Naive thymus-derived CD4-positive, alpha-beta T cell (primary cell): ENCODE data around the gene ATP1A2. TPM values are rescaled to one million over a fixed set of nuclear protein-coding genes. Genes with fewer than 3 reads are reported as not detected.

Experiments
- ATAC-seq: fragments of 150-1000 bp; cut with Tn5 transposase; 2 replicates; pipeline ENCODE4 v1.10.0; 2021; ENCODE audit warnings: mild to moderate bottlenecking, moderate library complexity
- CTCF ChIA-PET: fragments of 350-600 bp; sonication (Branson Sonifier 250); formaldehyde crosslinking; loops from one replicate; lab custom pipeline; 2021; ENCODE audit warnings: antibody characterized with exemption; lab: Charles Lee
- POLR2A ChIA-PET: fragments of 350-600 bp; sonication (Branson Sonifier 250); formaldehyde crosslinking; loops from one replicate; lab custom pipeline; 2021; ENCODE audit warnings: antibody characterized with exemption, inconsistent platforms; lab: Charles Lee
- DNase-seq, 9 donors: peaks; one replicate each; pipeline versions ENCODE4 v3.0.0 to v3.0.0-alpha.2; 2020 to 2022; ENCODE audit warnings: mixed read lengths in 1 of 9
- H3K27ac ChIP-seq: one replicate; pipeline ENCODE4 v1.7.0; 2013; ENCODE audit warnings: mild to moderate bottlenecking, low read depth, low read length, moderate library complexity
- H3K27me3 ChIP-seq, 2 donors: one replicate each; pipeline ENCODE4 v1.7.0; 2013; ENCODE audit warnings: low read length in 2 of 2, mild to moderate bottlenecking in 2 of 2, moderate library complexity in 2 of 2; ENCODE audit not compliant: control insufficient read depth in 2 of 2, insufficient read depth in 2 of 2
- H3K36me3 ChIP-seq, 3 experiments: 1 replicate in 2 of 3; 2 replicates in 1 of 3; pipeline ENCODE4 v1.7.0; 2013; ENCODE audit warnings: low read length in 3 of 3, mild to moderate bottlenecking in 3 of 3, moderate library complexity in 1 of 3; ENCODE audit not compliant: insufficient read depth in 3 of 3, control insufficient read depth in 2 of 3
- H3K4me1 ChIP-seq, 2 donors: one replicate each; pipeline ENCODE4 v1.7.0; 2013; ENCODE audit warnings: low read length in 2 of 2, mild to moderate bottlenecking in 2 of 2, moderate library complexity in 1 of 2; ENCODE audit not compliant: control insufficient read depth in 2 of 2, insufficient read depth in 2 of 2
- H3K4me3 ChIP-seq: 2 replicates; pipeline ENCODE4 v1.7.0; 2013; ENCODE audit warnings: mild to moderate bottlenecking, low read length
- H3K9me3 ChIP-seq, 3 experiments: 1 replicate in 2 of 3; 2 replicates in 1 of 3; pipeline ENCODE4 v1.7.0; 2013; ENCODE audit warnings: low read length in 3 of 3; ENCODE audit not compliant: control insufficient read depth in 2 of 3
- H3K27ac Mint-ChIP-seq, 9 donors: one replicate each; pipeline ENCODE4 v1.8.0; 2020 to 2022; ENCODE audit warnings: mixed read lengths in 9 of 9, mild to moderate bottlenecking in 8 of 9, moderate library complexity in 5 of 9, inconsistent platforms in 2 of 9
- H3K27me3 Mint-ChIP-seq, 5 donors: one replicate each; pipeline ENCODE4 v1.8.0; 2021 to 2022; ENCODE audit warnings: mixed read lengths in 5 of 5, mild to moderate bottlenecking in 1 of 5
- H3K36me3 Mint-ChIP-seq, 5 donors: one replicate each; pipeline ENCODE4 v1.8.0; 2020 to 2022; ENCODE audit warnings: mixed read lengths in 5 of 5, mild to moderate bottlenecking in 3 of 5, inconsistent platforms in 1 of 5
- H3K4me1 Mint-ChIP-seq, 7 donors: one replicate each; pipeline ENCODE4 v1.8.0; 2020 to 2022; ENCODE audit warnings: mixed read lengths in 7 of 7, mild to moderate bottlenecking in 3 of 7, inconsistent platforms in 1 of 7
- H3K4me3 Mint-ChIP-seq, 10 donors: one replicate each; pipeline ENCODE4 v1.8.0; 2020 to 2022; ENCODE audit warnings: mild to moderate bottlenecking in 10 of 10, mixed read lengths in 10 of 10, moderate library complexity in 6 of 10, inconsistent platforms in 2 of 10
- H3K9me3 Mint-ChIP-seq, 11 donors: one replicate each; pipeline ENCODE4 v1.8.0; 2020 to 2022; ENCODE audit warnings: mixed read lengths in 11 of 11, mild to moderate bottlenecking in 4 of 11, inconsistent platforms in 1 of 11, moderate library complexity in 1 of 11
- intact Hi-C, 2 donors: fragments of 100-400 bp; cut with micrococcal nuclease; formaldehyde crosslinking; loops; one replicate each; pipeline ENCODE4 v1.15.1; 2023
- polyA plus RNA-seq, 2 donors: library from polyadenylated mRNA; unstranded; fragments of 300-500 nt; fragmentation: Illumina TruSeq; gene quantifications; one replicate each; pipeline ENCODE4 v1.2.3, GENCODE V29; 2021
- total RNA-seq, 6 experiments: library from RNA in 5 of 6; stranded (reverse) in 5 of 6; gene quantifications; 1 replicate in 5 of 6; 2 replicates in 1 of 6; pipeline ENCODE4 v1.2.3 and lab custom pipeline; 2021 to 2026

Gene ATP1A2
- total and polyA plus RNA-seq, 7 experiments from 2014 or later = not detected

- Histone ChIP-seq H3K4me1 (no peaks in the 10 kb centered on the region), H3K27me3 (no peaks in the 10 kb centered on the region), H3K9me3 (no peaks in the 10 kb centered on the region), H3K27ac (no peak overlapping the region), H3K4me3 (no peak overlapping the region), H3K36me3 (no peaks in the 10 kb centered on the region)
- H3K27ac Mint-ChIP-seq = peak overlapping the region in 1 of 9 donors; percentile 38
- H3K36me3 Mint-ChIP-seq = no peaks in the 10 kb centered on the region
- ChIA-PET POLR2A (no interaction called here), CTCF (no interaction called here)
- H3K4me3 Mint-ChIP-seq = no peak overlapping the region
- ATAC-seq (no peak), DNase-seq (no peak)
- H3K4me1 Mint-ChIP-seq = peaks cover 0 to 4% (median 0%) of the 10 kb centered on the region in 7 donors
- intact Hi-C loops = no loop called here
- H3K27me3 Mint-ChIP-seq = peaks cover 0 to 26% (median 16%) of the 10 kb centered on the region in 5 donors
- H3K9me3 Mint-ChIP-seq = no peaks in the 10 kb centered on the region
Measured at GRCh38 chr1:160139840-160140239, 24.3 kb downstream of the ATP1A2 start.

GRCh38 chr1:160143695-160144094 lies 28.1 kb downstream of the ATP1A2 start:
- ChIA-PET POLR2A (no interaction called here), CTCF (no interaction called here)
- Histone ChIP-seq H3K9me3 (no peaks in the 10 kb centered on the region), H3K27me3 (no peaks in the 10 kb centered on the region), H3K4me3 (no peak overlapping the region), H3K4me1 (no peaks in the 10 kb centered on the region), H3K27ac (no peak overlapping the region), H3K36me3 (no peaks in the 10 kb centered on the region)
- no peaks in the 10 kb centered on the region for H3K36me3 Mint-ChIP-seq
- no peak overlapping the region for H3K4me3 Mint-ChIP-seq
- ATAC-seq = peak; percentile 38
- H3K27me3 Mint-ChIP-seq = peaks cover 0 to 33% (median 16%) of the 10 kb centered on the region in 5 donors
- H3K4me1 Mint-ChIP-seq = peaks cover 0 to 3% (median 0%) of the 10 kb centered on the region in 7 donors
- no peaks in the 10 kb centered on the region for H3K9me3 Mint-ChIP-seq
- intact Hi-C loops = no loop called here
- DNase-seq = no peak
- H3K27ac Mint-ChIP-seq = no peak overlapping the region

GRCh38 chr1:160144921-160145320 lies 29.4 kb downstream of the ATP1A2 start:
- Histone ChIP-seq H3K36me3 (no peaks in the 10 kb centered on the region), H3K4me3 (no peak overlapping the region), H3K4me1 (no peaks in the 10 kb centered on the region), H3K9me3 (no peaks in the 10 kb centered on the region), H3K27me3 (no peaks in the 10 kb centered on the region), H3K27ac (no peak overlapping the region)
- Mint-ChIP-seq H3K27me3 (peaks cover 0 to 32% (median 14%) of the 10 kb centered on the region in 5 donors), H3K4me1 (peaks cover 0 to 3% (median 0%) of the 10 kb centered on the region in 7 donors), H3K27ac (no peak overlapping the region), H3K36me3 (no peaks in the 10 kb centered on the region), H3K4me3 (no peak overlapping the region), H3K9me3 (no peaks in the 10 kb centered on the region)
- POLR2A ChIA-PET = no interaction called here
- no peak for DNase-seq
- CTCF ChIA-PET = no interaction called here
- intact Hi-C loops = no loop called here
- ATAC-seq = no peak

- DNase-seq (no peak), ATAC-seq (no peak)
- intact Hi-C loops = no loop called here
- Mint-ChIP-seq H3K27me3 (peaks cover 0 to 30% (median 9%) of the 10 kb centered on the region in 5 donors), H3K4me3 (no peak overlapping the region), H3K27ac (no peak overlapping the region), H3K9me3 (no peaks in the 10 kb centered on the region), H3K4me1 (peaks cover 0 to 3% (median 0%) of the 10 kb centered on the region in 7 donors), H3K36me3 (no peaks in the 10 kb centered on the region)
- H3K36me3 ChIP-seq = no peaks in the 10 kb centered on the region
- CTCF ChIA-PET = no interaction called here
- no peaks in the 10 kb centered on the region for H3K4me1 ChIP-seq
- POLR2A ChIA-PET = no interaction called here
- no peaks in the 10 kb centered on the region for H3K27me3 ChIP-seq
- no peak overlapping the region for H3K27ac ChIP-seq
- no peak overlapping the region for H3K4me3 ChIP-seq
- no peaks in the 10 kb centered on the region for H3K9me3 ChIP-seq
Measured at GRCh38 chr1:160146107-160146506, 30.5 kb downstream of the ATP1A2 start.

GRCh38 chr1:160148121-160148520 lies 32.6 kb downstream of the ATP1A2 start:
- Mint-ChIP-seq H3K4me1 (peaks cover 0 to 3% (median 0%) of the 10 kb centered on the region in 7 donors), H3K4me3 (no peak overlapping the region), H3K9me3 (no peaks in the 10 kb centered on the region), H3K27ac (no peak overlapping the region), H3K27me3 (peaks cover 0 to 27% (median 0%) of the 10 kb centered on the region in 5 donors), H3K36me3 (no peaks in the 10 kb centered on the region)
- Histone ChIP-seq H3K4me3 (no peak overlapping the region), H3K4me1 (no peaks in the 10 kb centered on the region), H3K9me3 (no peaks in the 10 kb centered on the region), H3K27ac (no peak overlapping the region), H3K27me3 (no peaks in the 10 kb centered on the region), H3K36me3 (no peaks in the 10 kb centered on the region)
- intact Hi-C loops = no loop called here
- DNase-seq = no peak
- ChIA-PET CTCF (no interaction called here), POLR2A (no interaction called here)
- no peak for ATAC-seq

- no peaks in the 10 kb centered on the region for H3K4me1 ChIP-seq
- no peaks in the 10 kb centered on the region for H3K9me3 ChIP-seq
- Mint-ChIP-seq H3K9me3 (no peaks in the 10 kb centered on the region), H3K4me3 (no peak overlapping the region), H3K4me1 (peaks cover 0 to 1% (median 0%) of the 10 kb centered on the region in 7 donors), H3K27me3 (peaks cover 0 to 21% (median 0%) of the 10 kb centered on the region in 5 donors), H3K27ac (no peak overlapping the region), H3K36me3 (no peaks in the 10 kb centered on the region)
- ATAC-seq = no peak
- H3K27ac ChIP-seq = no peak overlapping the region
- intact Hi-C loops = no loop called here
- ChIA-PET POLR2A (interaction anchor here (0.6 kb wide), 1 partner anchor 9 kb away, joined by 3 read pairs; no protein-coding TSS in a partner anchor), CTCF (no interaction called here)
- no peak overlapping the region for H3K4me3 ChIP-seq
- no peak for DNase-seq
- H3K27me3 ChIP-seq = no peaks in the 10 kb centered on the region
- H3K36me3 ChIP-seq = no peaks in the 10 kb centered on the region
Measured at GRCh38 chr1:160149233-160149632, 33.7 kb downstream of the ATP1A2 start.

- no peak for DNase-seq
- intact Hi-C loops = no loop called here
- H3K27me3 ChIP-seq = no peaks in the 10 kb centered on the region
- no peak overlapping the region for H3K27ac ChIP-seq
- no peaks in the 10 kb centered on the region for H3K36me3 ChIP-seq
- POLR2A ChIA-PET = interaction anchor here (0.6 kb wide), 1 partner anchor 8 kb away, joined by 3 read pairs; no protein-coding TSS in a partner anchor
- H3K9me3 Mint-ChIP-seq = no peaks in the 10 kb centered on the region
- no peak overlapping the region for H3K4me3 Mint-ChIP-seq
- H3K27me3 Mint-ChIP-seq = peaks cover 0 to 20% (median 0%) of the 10 kb centered on the region in 5 donors
- no peaks in the 10 kb centered on the region for H3K9me3 ChIP-seq
- no peaks in the 10 kb centered on the region for H3K36me3 Mint-ChIP-seq
- H3K4me1 Mint-ChIP-seq = peaks cover 0 to 3% (median 0%) of the 10 kb centered on the region in 7 donors
- no peaks in the 10 kb centered on the region for H3K4me1 ChIP-seq
- no peak overlapping the region for H3K27ac Mint-ChIP-seq
- CTCF ChIA-PET = no interaction called here
- H3K4me3 ChIP-seq = no peak overlapping the region
- no peak for ATAC-seq
Measured at GRCh38 chr1:160149716-160150115, 34.2 kb downstream of the ATP1A2 start.
